Breast epithelium (tissue), 4 donors: ENCODE data around the gene PARP4. TPM values are rescaled to one million over a fixed set of nuclear protein-coding genes. Genes with fewer than 3 reads are reported as not detected.
"Not testable (repeated sequence)": the region's sequence is repeated elsewhere in the genome, so short reads cannot be mapped to it uniquely, and the experiment has no call there.

Experiments
- DNase-seq, 2 donors: peaks; one replicate each; pipeline ENCODE4 v3.0.0-alpha.2; 2019; ENCODE audit warnings: low spot score in 2 of 2
- H3K27ac ChIP-seq, 2 donors: fragments of 200-600 bp; sonication (generic) in 1 of 2; one replicate each; pipeline ENCODE4 v1.5.1; 2016 to 2019; ENCODE audit warnings: mild to moderate bottlenecking in 1 of 2
- H3K27me3 ChIP-seq, 2 donors: fragments of 200-600 bp; sonication (generic) in 1 of 2; one replicate each; pipeline versions ENCODE4 v1.5.1 to v1.6.0; 2017 to 2019; ENCODE audit warnings: control low read depth in 1 of 2, mild to moderate bottlenecking in 1 of 2
- H3K36me3 ChIP-seq: fragments of 200-600 bp; one replicate; pipeline ENCODE4 v1.5.1; 2019
- H3K4me1 ChIP-seq, 2 donors: fragments of 200-600 bp; sonication (generic); one replicate each; pipeline ENCODE4 v1.5.1; 2016 to 2019; ENCODE audit warnings: control low read depth in 1 of 2
- H3K4me3 ChIP-seq, 3 donors: fragments of 200-600 bp; sonication (generic); 1 replicate in 2 of 3; 2 replicates in 1 of 3; pipeline ENCODE4 v1.5.1; 2016 to 2019; ENCODE audit warnings: mild to moderate bottlenecking in 3 of 3, moderate library complexity in 2 of 3
- H3K9me3 ChIP-seq, 2 donors: fragments of 200-600 bp; sonication (generic) in 1 of 2; one replicate each; pipeline ENCODE4 v1.5.1; 2016 to 2019; ENCODE audit warnings: control low read depth in 1 of 2
- CTCF ChIP-seq, 3 donors: fragments of 450-650 bp; IDR thresholded peaks; one replicate each; pipeline ENCODE4 v1.5.1; 2016 to 2017; ENCODE audit warnings: antibody characterized with exemption in 3 of 3, mild to moderate bottlenecking in 3 of 3, moderate library complexity in 3 of 3
- POLR2A ChIP-seq: fragments of 450-650 bp; IDR thresholded peaks from one replicate; pipeline ENCODE4 v1.6.1; 2016; ENCODE audit warnings: antibody characterized with exemption, mild to moderate bottlenecking, moderate library complexity
- POLR2AphosphoS5 ChIP-seq, 3 donors: sonication (generic); formaldehyde crosslinking; IDR thresholded peaks; one replicate each; pipeline ENCODE4 v1.6.1; 2017; ENCODE audit warnings: antibody characterized with exemption in 3 of 3
- intact Hi-C: fragments of 100-400 bp; cut with DNase I; formaldehyde crosslinking; loops from one replicate; pipeline ENCODE4 v1.15.1; 2023; ENCODE audit warnings: low total_unique reads
- total RNA-seq, 3 donors: library from RNA; depleted of rRNA; stranded (reverse); fragments of >200 nt; gene quantifications; one replicate each; pipeline ENCODE4 v1.1.0, GENCODE V29; 2016

PARP4 gene
- total RNA-seq, 3 donors from 2014 or later, result 54.1 to 67.0 (median 62.5) TPM

DNA sequence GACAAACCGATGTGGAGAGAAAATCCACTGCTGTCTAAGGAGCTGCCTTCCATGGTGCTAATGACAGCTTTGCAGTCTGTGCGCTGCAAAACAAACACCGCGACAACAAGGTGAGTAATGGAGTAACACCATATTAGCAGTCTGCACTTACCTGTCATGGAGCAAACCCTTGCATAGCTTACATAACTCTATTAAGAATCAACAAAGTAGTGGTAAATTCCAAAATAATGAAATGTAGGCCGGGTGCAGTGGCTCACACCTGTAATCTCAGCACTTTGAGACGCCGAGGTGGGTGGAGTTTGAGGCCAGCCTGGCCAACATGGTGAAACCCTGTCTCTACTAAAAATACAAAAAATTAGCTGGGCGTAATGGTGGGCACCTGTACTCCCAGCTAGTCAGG is 56.2 kb downstream of the PARP4 start:
- no peaks in the 10 kb centered on the region for H3K4me1 ChIP-seq
- no peaks in the 10 kb centered on the region for H3K9me3 ChIP-seq
- TF ChIP-seq POLR2AphosphoS5 (IDR thresholded peaks at IDR 0.05) (no peak), CTCF (IDR thresholded peaks at IDR 0.05) (no peak), POLR2A (no peak)
- no peak for DNase-seq
- no peaks in the 10 kb centered on the region for H3K27me3 ChIP-seq
- intact Hi-C loops, result no loop called here
- H3K36me3 ChIP-seq, result peaks cover 12% of the 10 kb centered on the region
- no peak overlapping the region for H3K4me3 ChIP-seq
- no peak overlapping the region for H3K27ac ChIP-seq

GRCh38 chr13:24454056-24454455 is 58.5 kb downstream of the PARP4 start:
- no peak for DNase-seq
- intact Hi-C loops, result no loop called here
- Histone ChIP-seq H3K27me3 (no peaks in the 10 kb centered on the region), H3K4me1 (no peaks in the 10 kb centered on the region), H3K4me3 (no peak overlapping the region), H3K27ac (no peak overlapping the region), H3K9me3 (no peaks in the 10 kb centered on the region), H3K36me3 (peaks cover 12% of the 10 kb centered on the region)
- TF ChIP-seq CTCF (IDR thresholded peaks at IDR 0.05), result no peak
- TF ChIP-seq POLR2AphosphoS5 (IDR thresholded peaks at IDR 0.05), result no peak
- no peak for TF ChIP-seq POLR2A

DNA sequence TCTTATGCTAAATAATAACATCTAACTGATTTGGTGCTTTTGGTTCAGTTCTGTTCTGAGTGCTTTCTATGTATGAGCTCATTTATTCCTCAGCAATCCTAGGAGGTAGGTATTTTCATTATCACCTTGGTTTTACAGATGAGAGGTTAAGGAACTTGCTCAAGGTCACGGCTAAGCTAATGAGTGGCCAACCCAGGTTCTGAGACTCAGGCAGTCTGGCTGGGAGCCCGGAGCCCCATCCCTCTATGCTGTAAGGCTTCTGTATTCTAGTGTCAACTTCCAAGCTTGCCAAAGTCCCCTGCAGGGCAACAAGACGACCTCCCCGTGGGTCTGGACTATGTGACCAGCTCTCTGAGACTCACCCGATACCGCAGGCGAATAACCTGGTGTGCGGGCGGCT is 60.5 kb downstream of the PARP4 start:
- H3K4me3 ChIP-seq, result no peak overlapping the region
- DNase-seq, result no peak
- H3K9me3 ChIP-seq, result no peaks in the 10 kb centered on the region
- H3K27me3 ChIP-seq, result no peaks in the 10 kb centered on the region
- peaks cover 12% of the 10 kb centered on the region for H3K36me3 ChIP-seq
- no peak overlapping the region for H3K27ac ChIP-seq
- intact Hi-C loops, result no loop called here
- no peaks in the 10 kb centered on the region for H3K4me1 ChIP-seq
- TF ChIP-seq POLR2A (no peak), CTCF (IDR thresholded peaks at IDR 0.05) (no peak), POLR2AphosphoS5 (IDR thresholded peaks at IDR 0.05) (no peak)

GRCh38 chr13:24450530-24450929 is 62.0 kb downstream of the PARP4 start:
- H3K36me3 ChIP-seq, result peaks cover 12% of the 10 kb centered on the region
- no peaks in the 10 kb centered on the region for H3K27me3 ChIP-seq
- no peaks in the 10 kb centered on the region for H3K9me3 ChIP-seq

GRCh38 chr13:24444851-24445250 is 67.7 kb downstream of the PARP4 start:
- H3K4me3 ChIP-seq, H3K27me3 ChIP-seq, H3K9me3 ChIP-seq, H3K36me3 ChIP-seq, DNase-seq, intact Hi-C loops, H3K27ac ChIP-seq, H3K4me1 ChIP-seq: not testable (repeated sequence)

More at GRCh38 chr13:24450530-24450929, 62.0 kb downstream of the PARP4 start:
- DNase-seq, result no peak
- intact Hi-C loops, result no loop called here
- Histone ChIP-seq H3K27ac (no peak overlapping the region), H3K4me3 (no peak overlapping the region), H3K4me1 (no peaks in the 10 kb centered on the region)
- no peak for TF ChIP-seq POLR2AphosphoS5 (IDR thresholded peaks at IDR 0.05)
- TF ChIP-seq POLR2A, result no peak
- no peak for TF ChIP-seq CTCF (IDR thresholded peaks at IDR 0.05)

GRCh38 chr13:24443366-24443765 is 69.2 kb downstream of the PARP4 start:
- intact Hi-C loops, result no loop called here
- H3K4me1 ChIP-seq, result no peaks in the 10 kb centered on the region
- no peak overlapping the region for H3K4me3 ChIP-seq
- no peak overlapping the region for H3K27ac ChIP-seq
- H3K27me3 ChIP-seq, result no peaks in the 10 kb centered on the region
- no peaks in the 10 kb centered on the region for H3K36me3 ChIP-seq
- TF ChIP-seq CTCF (IDR thresholded peaks at IDR 0.05), result no peak
- TF ChIP-seq POLR2A, result no peak
- no peak for TF ChIP-seq POLR2AphosphoS5 (IDR thresholded peaks at IDR 0.05)
- DNase-seq, result no peak
- H3K9me3 ChIP-seq, result no peaks in the 10 kb centered on the region

DNA sequence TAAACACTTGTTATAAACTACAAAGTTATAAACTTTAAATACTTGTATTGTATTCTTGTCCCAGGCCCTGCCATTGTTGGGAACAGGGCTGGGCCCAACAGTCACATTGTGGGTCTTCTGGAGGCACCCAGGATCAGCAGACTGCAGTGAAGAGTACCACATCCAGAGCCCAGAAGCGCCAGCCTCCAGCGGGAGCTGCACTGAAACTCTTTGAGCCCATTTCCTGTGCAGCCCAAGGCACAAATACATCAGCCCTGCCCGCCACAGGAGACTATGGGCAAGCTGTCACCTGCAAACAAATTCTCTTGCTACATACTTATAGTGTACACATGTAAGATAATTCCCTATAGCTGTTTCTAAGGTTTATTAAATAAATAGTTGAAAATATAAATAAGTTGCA is 86.5 kb downstream of the PARP4 start:
- DNase-seq, H3K27me3 ChIP-seq, H3K4me3 ChIP-seq, H3K27ac ChIP-seq, H3K36me3 ChIP-seq, H3K4me1 ChIP-seq, intact Hi-C loops, H3K9me3 ChIP-seq: not testable (repeated sequence)

DNA sequence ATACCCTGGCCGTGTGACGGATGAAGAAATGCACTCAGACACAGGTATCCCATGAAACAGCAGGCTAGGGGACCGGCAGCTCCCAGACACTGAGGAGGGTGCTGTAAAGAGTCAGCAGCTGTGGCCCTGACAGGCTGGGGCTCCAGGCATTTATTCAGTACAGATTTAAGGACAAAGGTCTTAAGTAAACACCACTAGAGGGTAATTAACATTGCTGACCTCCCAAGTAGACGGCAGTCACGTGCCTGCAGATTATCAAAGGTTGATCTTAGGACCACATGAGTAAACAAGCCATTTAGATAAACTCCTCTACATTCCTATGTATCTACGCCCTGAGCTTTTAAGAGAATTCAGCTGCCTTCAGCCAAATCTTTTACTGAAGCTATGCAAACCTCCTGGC is 92.9 kb downstream of the PARP4 start:
- DNase-seq, intact Hi-C loops, H3K4me3 ChIP-seq, H3K4me1 ChIP-seq, H3K36me3 ChIP-seq, H3K27me3 ChIP-seq, H3K27ac ChIP-seq: not testable (repeated sequence)
- peaks cover under 1 to 16% of the 10 kb centered on the region in 2 donors for H3K9me3 ChIP-seq
